Adrenal gland (tissue), 5 donors: ENCODE results near the gene HSD17B2.

ENCODE experiments used
- POLR2A ChIP-seq, 2 donors: fragments of 450-650 bp; IDR thresholded peaks; one replicate each; pipeline ENCODE4 v1.6.1; 2017; ENCODE audit warnings: antibody characterized with exemption in 2 of 2, mild to moderate bottlenecking in 2 of 2, moderate library complexity in 1 of 2
- TF ChIP-seq, protein P1 (sequence below), 6 experiments: fragments of 450-650 bp in 4 of 6; fragments of 200-600 bp in 2 of 6; sonication (generic) in 1 of 6; IDR thresholded peaks; 1 replicate in 5 of 6; 2 replicates in 1 of 6; pipeline versions ENCODE4 v1.5.1 to v1.8.0; 2016 to 2021; ENCODE audit warnings: antibody characterized with exemption in 6 of 6, mild to moderate bottlenecking in 2 of 6, moderate library complexity in 1 of 6
- donor health status: DM: no; HTN: no; CAD: no.

DNA sequence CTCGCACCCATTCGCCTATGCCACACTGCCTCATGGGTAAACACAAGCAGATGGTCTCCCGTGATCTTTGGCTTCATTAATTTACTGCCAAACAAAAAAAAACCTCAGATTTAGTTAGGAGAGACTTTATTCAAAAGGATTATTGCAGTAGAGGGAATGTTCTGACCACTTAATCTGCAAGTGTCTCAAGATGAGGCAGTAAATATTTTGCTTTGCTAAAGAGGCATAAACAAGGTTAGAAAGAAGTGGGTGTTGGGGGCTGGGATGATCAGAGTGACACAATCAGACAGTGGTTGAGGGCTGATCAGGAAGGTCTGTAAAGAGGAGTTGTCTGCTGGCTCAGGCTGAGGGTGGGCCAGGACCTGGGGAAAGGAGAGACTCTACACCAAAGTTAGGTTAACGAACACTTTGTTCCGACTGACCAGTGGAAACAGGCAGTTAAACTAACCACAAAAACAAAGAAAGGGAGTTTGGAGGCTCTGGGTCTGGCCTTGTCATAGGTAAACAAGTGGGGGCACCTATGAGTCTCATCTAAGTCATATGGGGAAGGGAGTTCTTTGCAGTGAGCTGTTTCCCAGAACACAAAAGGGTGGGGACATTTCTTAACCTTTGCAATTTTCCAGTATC lies 28.5 kb downstream of the HSD17B2 start:
- TF ChIP-seq, protein P1, sequence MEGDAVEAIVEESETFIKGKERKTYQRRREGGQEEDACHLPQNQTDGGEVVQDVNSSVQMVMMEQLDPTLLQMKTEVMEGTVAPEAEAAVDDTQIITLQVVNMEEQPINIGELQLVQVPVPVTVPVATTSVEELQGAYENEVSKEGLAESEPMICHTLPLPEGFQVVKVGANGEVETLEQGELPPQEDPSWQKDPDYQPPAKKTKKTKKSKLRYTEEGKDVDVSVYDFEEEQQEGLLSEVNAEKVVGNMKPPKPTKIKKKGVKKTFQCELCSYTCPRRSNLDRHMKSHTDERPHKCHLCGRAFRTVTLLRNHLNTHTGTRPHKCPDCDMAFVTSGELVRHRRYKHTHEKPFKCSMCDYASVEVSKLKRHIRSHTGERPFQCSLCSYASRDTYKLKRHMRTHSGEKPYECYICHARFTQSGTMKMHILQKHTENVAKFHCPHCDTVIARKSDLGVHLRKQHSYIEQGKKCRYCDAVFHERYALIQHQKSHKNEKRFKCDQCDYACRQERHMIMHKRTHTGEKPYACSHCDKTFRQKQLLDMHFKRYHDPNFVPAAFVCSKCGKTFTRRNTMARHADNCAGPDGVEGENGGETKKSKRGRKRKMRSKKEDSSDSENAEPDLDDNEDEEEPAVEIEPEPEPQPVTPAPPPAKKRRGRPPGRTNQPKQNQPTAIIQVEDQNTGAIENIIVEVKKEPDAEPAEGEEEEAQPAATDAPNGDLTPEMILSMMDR (IDR thresholded peaks at IDR 0.05), result no peak
- TF ChIP-seq POLR2A (IDR thresholded peaks at IDR 0.05), result no peak
